GM19351 (cell line): Measurements from ENCODE around the gene PLXNA4.

Source experiments
- ATAC-seq: cut with Tn5 transposase; IDR thresholded peaks from one replicate; pipeline ENCODE4 v1.9.1; 2021; ENCODE audit warnings: mild to moderate bottlenecking, moderate library complexity; ENCODE audit not compliant: unreplicated experiment

Gene PLXNA4

DNA sequence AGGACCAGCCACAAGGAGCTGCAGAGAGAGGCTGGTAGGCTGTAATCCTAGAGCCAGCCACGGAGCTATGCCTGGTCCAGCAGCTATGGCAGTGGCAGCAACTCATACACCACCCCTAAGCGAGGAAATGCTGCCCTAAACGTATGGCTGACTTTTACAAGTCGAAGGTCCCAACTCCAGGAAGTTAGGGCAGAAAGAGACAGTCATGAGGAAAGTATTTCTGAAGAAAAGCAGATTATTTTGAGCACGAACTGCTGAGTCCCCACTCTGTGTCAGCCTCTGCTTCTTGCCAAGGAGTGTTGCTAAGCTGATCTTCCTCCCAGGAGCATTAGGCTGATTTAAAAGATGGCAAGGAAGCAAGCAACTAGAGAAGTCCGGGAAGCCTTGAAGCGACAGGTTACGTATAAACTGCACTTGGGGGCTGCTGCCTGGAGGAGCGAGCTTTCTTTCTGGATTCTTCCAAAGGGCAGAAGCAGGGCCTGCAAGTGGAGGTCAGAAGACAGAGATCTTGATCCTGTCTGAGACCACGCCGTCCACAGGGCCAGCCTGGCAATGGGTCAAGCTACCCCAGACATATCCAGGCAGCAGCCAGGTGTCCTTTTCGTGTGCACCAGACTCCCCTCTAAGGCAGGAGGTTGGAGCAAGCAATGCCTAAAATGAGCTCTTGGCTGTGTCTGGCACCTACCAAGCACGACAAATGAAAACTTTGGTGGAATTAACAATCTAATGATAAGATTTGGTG lies 39.4 kb downstream of the PLXNA4 start:
- no peak for ATAC-seq

DNA sequence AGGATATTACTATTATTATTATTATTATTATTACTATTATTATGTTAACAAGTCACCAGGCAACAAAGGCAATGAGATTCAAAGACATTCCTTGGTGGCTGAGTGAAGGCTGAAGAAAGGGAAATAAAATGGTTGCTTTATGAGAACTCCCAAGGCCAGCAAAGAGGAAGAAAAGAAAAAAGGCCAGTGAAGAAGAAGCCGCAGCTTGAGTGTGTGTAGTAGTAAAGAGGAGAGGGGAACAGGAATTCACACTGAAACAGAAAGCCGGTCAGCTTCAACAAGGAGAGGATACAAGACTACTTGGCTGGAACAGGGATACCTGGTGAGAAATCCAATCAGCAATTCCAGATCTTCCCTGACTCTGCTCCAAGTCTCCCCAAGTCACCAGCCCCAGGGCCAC lies 42.4 kb downstream of the PLXNA4 start:
- ATAC-seq = no peak

DNA sequence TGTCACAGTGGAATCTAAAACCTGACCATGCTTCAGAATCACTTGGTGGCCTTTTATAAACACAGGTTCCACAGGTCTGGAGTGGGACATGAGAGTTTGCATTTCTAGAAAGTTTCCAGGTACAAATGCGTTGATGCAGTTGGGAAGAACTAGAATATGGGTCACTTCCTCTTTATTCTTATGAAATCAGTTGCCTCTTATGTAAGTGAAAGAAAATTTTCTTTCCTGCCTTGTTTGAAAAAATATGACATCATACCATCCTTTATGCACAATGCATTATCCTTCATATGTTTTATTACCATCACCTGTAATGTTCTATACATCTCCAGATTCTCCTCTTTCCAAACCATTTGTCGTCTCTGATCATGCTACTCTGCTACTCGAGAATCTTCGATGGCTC lies 44.0 kb downstream of the PLXNA4 start:
- no peak for ATAC-seq

DNA sequence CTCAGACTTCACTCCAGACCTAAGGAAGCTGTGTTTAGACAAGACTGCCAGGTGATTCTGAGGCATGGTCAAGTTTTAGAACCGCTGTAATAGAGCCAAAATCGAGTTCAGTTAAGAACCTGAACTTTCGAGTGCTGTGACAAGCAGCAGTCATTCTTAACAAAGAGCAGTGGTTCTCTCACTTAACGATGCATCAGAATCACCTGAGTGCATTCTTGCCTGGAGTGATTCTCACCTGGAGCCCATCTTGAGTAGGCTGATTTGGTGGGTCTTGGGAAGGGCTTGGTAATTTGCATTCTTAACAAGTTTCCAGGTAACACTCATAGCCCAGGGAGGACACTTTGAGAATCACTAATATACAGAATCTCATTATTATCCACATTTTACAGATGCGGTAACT lies 44.7 kb downstream of the PLXNA4 start:
- ATAC-seq = no peak

DNA sequence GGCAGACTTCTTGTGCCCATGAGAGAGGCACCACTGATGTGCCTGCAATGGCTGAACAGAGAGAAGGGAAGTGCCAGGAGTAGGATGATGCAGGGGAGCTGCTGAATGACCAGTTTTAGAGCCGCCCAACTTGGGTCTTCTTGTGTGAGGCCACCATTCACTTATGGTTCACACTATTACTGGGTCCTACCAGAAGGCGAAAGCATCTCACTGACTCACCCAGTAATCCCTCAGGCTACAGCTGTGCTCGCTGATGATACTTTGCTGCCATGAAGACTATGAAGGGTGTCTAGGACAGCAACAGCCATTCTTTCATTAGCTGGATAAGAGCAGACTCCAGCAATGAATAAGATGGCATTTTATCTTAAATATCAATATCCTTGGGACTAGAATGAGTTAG lies 47.6 kb downstream of the PLXNA4 start:
- ATAC-seq = no peak

DNA sequence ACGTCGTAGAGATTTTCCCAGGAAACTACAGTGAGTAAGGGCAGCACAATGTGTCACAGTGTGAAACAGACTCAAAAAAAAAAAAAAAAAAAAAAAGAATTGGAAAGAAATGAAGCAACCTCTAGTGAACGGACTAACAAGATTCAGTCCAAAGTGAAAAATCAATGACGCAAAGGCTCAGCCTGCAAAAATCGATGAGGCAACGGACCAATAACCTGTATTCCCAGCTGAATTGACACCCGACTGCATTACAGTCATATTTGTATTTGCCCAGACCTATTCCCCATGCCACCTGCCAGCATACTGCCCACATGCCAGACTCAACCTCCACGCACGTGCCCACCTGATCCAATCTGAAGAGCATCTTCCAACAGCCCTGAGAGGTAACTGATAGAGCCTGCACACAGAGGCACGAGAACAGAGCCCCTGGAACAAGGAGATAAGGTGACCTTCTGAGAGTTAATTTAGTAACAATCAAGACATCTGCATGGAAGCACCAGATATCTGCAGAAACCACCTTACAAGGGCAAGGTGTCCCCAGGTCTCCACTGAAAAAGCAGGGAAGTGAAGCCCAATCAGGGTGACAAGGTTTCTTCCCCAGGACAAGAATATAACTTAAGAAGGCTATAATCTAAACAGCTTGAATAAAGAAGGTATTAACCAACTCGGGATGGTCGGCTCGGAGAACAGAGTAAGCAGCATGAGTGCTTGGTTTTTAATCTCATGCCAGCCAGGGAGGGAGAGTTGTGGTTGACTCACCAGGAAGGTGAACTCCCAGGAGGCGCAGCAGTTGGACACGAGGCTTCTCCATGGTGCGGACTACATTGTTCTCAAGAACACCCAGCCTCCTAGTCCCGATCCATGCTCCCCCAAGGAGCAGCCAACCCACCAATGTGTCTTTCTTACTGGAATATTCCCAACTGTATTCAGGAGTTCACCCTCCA lies 48.5 kb downstream of the PLXNA4 start:
- ATAC-seq = no peak

DNA sequence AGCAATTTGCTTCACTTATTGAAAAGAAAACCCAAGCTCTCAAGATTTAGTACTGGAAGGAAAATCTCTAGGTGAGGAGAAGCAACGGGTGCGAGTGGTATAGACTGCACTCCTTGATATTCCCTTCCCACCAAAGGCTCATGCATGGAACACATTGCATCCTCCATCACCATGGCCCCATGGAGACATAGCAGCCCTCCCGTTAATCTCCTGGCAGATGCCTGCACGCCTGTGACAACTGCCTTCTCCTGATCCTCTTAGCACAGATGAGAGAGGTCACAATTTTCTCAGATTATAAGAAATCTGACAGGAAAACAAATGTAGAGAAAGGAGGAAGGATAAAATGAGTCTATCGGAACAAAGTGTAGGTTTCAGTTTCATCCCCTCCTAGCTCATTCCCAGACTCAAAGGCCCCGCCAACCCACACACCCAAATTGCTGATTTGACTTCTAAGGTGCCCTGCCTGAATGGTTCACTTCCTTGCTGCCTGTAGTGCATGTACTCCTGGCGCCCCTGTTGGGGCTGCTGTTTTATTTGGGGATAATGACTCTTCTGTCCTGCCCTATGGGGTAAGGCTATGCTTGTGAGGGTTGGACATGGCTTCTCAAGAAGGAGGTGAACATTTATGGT lies 50.0 kb downstream of the PLXNA4 start:
- ATAC-seq = no peak

DNA sequence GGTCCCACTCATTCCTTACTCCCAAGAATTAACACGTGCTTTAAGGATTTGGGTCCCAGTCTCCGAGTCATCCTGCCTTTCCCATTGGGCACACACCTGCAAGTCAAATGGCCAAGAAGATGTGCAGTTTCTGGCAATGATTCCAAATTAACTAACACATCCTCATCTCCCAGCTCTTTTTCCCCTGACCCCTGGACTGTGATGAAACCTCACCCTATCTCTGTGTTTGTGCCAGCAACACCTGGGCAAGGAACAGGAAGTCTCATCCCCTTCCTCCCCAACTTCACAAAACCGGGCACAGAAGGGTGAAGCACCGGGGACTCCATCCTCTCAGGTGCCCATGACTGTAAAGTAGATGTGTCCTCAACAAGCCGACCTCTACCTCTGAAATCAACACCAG lies 54.8 kb downstream of the PLXNA4 start:
- ATAC-seq = no peak

DNA sequence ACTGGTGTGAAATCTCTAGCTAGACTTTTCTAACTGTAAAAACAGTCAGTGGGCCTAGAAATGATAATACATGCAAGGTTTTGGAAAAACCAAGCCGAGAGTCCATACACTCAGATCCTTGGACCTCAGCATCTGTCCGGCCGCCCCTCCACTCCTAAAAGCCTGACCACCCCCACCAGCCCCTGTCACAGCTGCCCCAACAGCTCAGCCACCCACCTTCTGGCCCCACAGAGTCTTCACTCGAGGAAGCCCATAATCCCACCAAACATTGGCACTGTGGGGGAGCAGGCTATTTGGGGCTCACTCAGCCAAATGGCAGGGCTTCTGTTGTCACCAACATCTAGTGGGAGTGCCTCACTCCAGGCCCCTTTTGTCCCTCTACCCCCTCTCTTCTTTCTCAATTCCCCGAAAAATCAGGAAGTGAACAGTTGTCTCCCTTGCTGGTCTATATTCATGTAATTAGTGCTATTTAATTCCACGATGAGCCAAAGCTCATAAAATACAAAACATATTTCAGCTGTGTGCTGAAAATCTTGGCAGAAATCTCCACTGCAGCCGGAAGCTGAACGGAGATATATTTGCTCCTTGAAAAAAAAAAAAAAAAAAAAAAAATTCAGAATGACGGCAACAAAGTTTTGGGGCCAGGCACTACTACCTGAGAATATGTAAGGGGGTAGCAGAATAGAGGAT lies 55.5 kb downstream of the PLXNA4 start:
- ATAC-seq = no peak

DNA sequence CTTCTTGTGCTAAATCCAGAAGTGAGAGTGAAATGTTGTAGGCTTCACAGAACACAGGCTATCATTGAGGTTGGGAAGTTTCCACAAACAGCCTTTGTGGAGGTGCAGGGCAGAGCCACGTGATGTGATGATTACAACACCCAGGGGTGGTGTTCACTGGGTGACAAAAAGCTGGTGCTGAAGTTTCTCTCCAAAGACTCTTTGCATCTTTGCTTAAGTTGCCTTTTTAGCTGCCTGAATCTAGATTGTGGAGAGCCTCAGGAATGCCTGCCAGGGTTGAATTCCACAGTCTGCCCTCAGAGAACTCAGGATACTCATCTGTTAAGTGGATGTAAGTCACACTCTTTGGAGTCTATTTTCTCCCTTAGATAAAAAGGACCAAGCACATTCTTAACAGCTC lies 56.3 kb downstream of the PLXNA4 start:
- no peak for ATAC-seq

DNA sequence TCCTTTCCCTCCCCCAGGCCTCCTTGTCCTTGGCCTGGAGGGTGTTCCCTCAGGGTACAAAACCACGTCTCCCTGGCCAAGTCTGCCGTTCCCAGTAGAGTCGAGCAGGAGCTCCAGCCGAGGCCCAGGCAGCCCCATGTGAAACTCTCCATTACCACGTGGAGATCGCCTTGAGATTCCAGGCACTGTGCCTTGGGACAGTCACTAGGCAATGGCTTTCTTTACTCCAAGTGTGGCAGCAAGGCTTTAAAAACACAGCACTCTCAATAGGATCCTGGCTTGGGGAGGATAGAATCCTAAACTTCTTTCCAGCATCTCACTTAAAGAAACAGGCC lies 57.5 kb downstream of the PLXNA4 start:
- no peak for ATAC-seq

DNA sequence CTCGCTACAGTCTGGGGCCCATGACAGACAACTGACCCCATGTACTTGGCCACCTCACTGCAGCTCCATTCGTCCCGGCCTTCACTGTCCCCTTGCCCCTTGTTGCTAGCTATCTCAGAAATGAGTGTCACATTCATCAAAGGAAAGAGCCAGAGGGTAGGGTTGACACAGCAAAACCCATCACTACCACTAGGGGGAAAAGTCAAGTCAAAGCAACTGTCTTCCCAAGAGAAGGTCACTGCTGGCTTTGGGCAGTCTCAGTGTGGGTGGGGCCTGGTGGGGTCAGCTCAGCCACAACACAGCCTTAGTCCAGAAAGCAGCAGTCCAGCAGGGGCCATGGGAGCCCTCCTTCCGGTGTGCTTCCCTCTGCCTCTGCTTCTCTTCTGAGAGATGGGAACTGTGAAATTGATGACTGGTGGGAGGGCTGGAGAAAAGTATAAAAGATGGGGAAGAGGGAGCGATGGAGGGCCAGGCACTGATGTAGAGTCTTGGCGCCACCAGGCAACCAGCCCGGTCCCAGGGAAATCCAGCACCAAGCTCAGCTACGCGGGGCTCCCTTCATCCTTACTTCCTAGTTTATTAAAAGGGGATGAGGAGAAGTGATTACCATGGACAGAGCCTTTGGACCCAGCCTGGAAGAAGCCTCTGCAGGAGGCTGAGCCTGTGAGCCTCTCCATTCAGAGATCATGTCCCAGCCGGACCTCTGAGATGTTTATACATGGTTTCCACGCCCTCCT lies 58.0 kb downstream of the PLXNA4 start:
- ATAC-seq = peak; percentile 56

DNA sequence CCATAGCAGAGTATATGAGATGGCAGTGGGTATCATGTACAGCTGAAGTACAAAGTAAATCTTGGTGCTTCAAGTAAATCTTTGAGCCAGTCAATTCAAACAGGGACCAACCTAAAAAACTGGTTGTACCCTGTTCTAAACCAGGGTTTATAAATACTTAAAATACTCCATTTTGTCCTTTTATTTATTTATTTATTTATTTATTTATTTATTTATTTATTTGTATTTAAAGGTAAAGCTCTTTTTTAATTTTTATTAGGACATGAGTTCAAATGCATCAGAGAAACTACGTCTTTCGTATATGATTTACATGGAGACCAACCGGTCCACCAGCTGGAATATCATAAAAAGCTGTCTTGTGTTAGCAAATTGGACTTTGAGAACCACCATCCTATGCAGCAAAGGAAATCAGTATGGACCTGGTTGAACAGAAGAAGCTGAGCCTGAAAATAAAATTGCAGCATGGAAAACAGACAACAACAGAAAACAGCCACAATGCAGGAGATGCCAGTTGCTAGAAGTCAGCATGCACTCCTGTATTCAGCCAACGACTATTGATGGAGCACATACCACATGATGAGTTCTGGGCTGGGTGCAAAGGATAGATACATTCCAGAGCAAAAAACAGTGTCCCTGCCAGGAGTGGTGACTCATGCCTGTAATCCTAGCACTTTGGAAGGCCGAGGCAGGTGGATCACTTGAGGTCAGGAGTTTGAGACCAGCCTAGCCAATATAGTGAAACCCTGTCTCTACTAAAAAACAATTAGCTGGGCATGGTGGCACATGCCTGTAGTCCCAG lies 60.0 kb downstream of the PLXNA4 start:
- ATAC-seq = no peak

DNA sequence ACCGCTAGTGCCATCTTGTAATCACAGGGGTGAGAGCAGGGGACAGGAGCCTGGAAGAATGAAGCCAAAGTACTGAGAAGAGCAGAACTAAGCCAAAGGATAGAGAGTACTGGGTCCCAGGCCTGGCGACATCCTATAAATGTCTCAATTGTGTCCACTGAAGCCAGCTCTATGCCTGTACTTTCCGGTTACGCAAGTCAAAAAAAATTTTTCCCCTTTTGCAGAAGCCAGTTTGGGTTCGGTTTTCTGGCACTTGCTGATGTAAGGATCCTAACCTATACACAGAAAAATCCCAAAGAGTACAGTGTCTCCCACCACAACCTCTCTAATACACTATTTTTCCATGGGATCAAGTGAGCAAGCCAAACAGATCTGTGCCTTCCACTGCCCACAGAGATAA lies 61.1 kb downstream of the PLXNA4 start:
- no peak for ATAC-seq

DNA sequence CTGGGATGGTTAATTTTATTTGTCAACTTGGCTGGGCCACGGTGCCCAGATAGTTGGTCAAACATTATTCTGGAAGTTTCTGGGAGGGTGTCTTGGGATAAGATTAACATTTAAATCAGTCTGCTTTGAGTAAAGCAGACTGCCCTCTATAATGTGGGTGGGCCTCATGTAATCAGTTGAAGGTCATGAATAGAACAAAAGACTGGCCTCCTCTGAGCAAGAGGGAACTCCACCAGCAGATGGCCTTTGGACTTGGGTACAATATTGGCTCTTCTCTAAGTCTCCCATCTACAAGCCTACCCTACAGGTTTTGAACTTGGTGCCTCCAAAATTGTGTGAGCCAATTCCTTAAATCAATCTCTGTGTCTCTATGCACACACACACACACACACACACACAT lies 61.8 kb downstream of the PLXNA4 start:
- no peak for ATAC-seq

DNA sequence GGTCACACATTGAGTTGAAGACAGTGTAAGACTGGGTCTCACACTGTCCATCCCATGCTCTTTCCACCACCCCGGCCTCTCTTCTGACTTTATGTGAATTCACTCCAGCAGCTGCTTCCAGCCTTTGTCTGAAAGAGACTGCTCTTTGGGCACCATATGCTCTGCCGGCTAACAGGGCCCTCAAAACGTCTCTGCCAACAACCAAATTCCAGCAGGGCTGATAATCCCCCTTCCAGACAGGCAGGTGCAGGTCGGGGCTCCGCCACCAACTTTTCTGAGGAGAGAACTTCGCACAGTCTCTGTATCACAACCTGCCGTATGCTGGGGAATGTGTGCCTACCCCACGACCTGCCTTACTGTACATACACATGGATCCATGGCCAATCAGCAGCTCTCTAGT lies 64.3 kb downstream of the PLXNA4 start:
- no peak for ATAC-seq

DNA sequence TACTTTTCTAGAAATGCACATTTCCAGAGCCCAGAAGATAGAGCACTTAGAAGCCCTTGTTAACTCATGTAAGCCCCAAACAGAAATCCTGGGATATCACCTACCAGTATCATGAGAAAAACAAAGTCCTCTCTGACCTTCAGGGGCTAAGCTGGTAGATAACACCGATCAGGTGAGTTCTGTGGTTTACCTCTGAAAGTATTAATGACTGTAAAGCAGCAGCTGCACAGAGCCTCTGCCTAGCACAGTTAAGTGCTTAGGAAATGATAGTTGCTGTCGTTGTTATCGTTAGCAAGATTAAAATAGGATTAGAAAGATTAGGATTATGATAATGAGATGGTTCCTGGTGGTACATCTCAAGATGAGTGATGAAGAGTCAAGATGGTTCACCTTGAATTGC lies 64.9 kb downstream of the PLXNA4 start:
- ATAC-seq = no peak

DNA sequence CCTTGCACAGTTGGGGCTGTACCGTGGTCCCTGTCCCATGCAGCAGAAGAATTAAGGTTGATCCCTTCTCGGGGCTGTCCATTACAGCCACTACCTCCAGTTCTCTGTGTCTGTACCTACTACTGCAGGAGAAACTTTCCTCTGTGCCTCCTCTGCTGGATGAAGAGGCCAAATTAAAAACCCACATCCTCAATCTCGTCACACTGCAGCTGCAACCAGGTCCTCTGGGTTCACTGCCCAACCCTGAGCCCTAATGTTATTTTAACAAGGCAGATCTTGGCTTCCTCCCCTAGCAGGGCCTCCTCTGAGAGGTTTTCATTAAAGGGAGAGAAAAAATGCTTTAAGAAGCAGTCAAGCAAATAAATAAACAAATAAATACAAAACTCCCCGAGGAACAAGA lies 66.6 kb downstream of the PLXNA4 start:
- no peak for ATAC-seq

DNA sequence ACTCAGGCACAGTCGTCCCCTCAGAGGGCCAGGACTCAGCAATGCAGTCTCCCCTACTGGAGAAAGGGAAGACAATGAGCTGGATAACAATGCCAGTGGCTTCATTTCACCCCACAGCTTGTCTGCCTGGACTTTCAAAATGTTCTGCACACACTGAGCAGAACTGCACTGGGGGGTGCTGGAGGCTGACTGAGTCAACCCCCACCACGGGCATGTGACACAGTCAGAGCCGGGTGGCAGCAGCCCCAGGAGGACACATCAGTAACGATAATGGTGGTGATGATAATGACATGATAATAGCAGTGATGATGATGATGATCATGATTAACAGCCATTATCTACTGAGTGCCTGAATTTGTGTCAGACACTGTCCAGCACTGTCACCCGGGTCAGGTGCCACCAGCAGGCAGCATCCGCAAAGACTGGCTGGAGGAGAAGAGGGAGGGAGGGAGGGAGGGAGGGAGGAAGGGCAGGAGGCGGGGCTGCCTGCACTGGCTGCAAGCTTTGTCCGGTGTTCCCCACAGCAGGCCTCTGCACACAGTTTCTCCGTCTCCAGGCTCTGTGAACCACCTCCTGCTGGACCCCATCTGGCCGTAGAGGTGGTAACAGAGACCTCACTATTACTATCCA lies 67.4 kb downstream of the PLXNA4 start:
- ATAC-seq = no peak
